HG03097 (cell line): ENCODE measurements around the gene UNK.
"Not testable (repeated sequence)": the region's sequence is repeated elsewhere in the genome, so short reads cannot be mapped to it uniquely, and the experiment has no call there.

Source experiments
- ATAC-seq: cut with Tn5 transposase; IDR thresholded peaks from one replicate; pipeline ENCODE4 v1.9.1; 2021; ENCODE audit not compliant: unreplicated experiment, low FRiP score

The UNK gene

GRCh38 chr17:75771334-75772281, 13.0 kb upstream of the UNK start:
- ATAC-seq, result no peak

- ATAC-seq, result no peak
Observed at GRCh38 chr17:75773121-75773807, 11.3 kb upstream of the UNK start.

GRCh38 chr17:75773808-75774470, 10.7 kb upstream of the UNK start:
- no peak for ATAC-seq

GRCh38 chr17:75774471-75774990, 10.1 kb upstream of the UNK start:
- ATAC-seq, result no peak

GRCh38 chr17:75774991-75775668, 9.5 kb upstream of the UNK start:
- no peak for ATAC-seq

GRCh38 chr17:75776386-75777295, 8.0 kb upstream of the UNK start:
- ATAC-seq, result no peak

- no peak for ATAC-seq
Observed at GRCh38 chr17:75777296-75777922, 7.2 kb upstream of the UNK start.

GRCh38 chr17:75778066-75778860, 6.3 kb upstream of the UNK start:
- not testable (repeated sequence) for ATAC-seq

- ATAC-seq, result peak; percentile 5
Observed at GRCh38 chr17:75778861-75779249, 5.8 kb upstream of the UNK start.

- peak; percentile 62 for ATAC-seq
Observed at GRCh38 chr17:75779250-75779986, 5.2 kb upstream of the UNK start.

- no peak for ATAC-seq
Observed at GRCh38 chr17:75779987-75780889, 4.4 kb upstream of the UNK start.

GRCh38 chr17:75783069-75783783, 1.4 kb upstream of the UNK start:
- ATAC-seq, result no peak

GRCh38 chr17:75783803-75784472, 668 bp upstream of the UNK start:
- ATAC-seq, result no peak

GRCh38 chr17:75785016-75785890, 647 bp downstream of the UNK start:
- ATAC-seq, result peak; percentile 42
